Nephron progenitor cell (in vitro differentiated cells): Measurements from ENCODE around the gene CHMP4A.

Experiments used
- DNase-seq: peaks from one replicate; pipeline ENCODE4 v3.0.0; 2021
- H3K27ac Mint-ChIP-seq: 2 replicates; pipeline ENCODE4 v1.8.0; 2021; ENCODE audit warnings: mild to moderate bottlenecking, moderate library complexity, mixed read lengths
- H3K27me3 Mint-ChIP-seq: 2 replicates; pipeline ENCODE4 v1.8.0; 2021; ENCODE audit warnings: mild to moderate bottlenecking, low read depth, mixed read lengths; ENCODE audit not compliant: poor library complexity
- H3K36me3 Mint-ChIP-seq: 2 replicates; pipeline ENCODE4 v1.8.0; 2021; ENCODE audit warnings: low read depth, mixed read lengths
- H3K4me1 Mint-ChIP-seq: 2 replicates; pipeline ENCODE4 v1.8.0; 2021; ENCODE audit warnings: mixed read lengths
- H3K4me3 Mint-ChIP-seq: 2 replicates; pipeline ENCODE4 v1.8.0; 2021; ENCODE audit warnings: mild to moderate bottlenecking, moderate library complexity, mixed read lengths
- H3K9me3 Mint-ChIP-seq: 2 replicates; pipeline ENCODE4 v1.8.0; 2021; ENCODE audit warnings: mild to moderate bottlenecking, moderate library complexity, mixed read lengths
- CTCF ChIP-seq: fragments of 200-600 bp; sonication (generic); IDR thresholded peaks from 2 replicates; pipeline ENCODE4 v1.5.0; 2021; ENCODE audit warnings: antibody characterized with exemption

The CHMP4A gene

GRCh38 chr14:24188251-24189058 lies 24.8 kb downstream of the CHMP4A start, which contains the start of gene IPO4:
Gene IPO4 (minus strand): TSS chr14:24188816. CDS start chr14:24188787, 29 bp downstream.
- Mint-ChIP-seq H3K4me3 (peak within 1 kb of the TSS; percentile 89), H3K27me3 (peaks cover 10% of the 10 kb centered on the region), H3K9me3 (no peaks in the 10 kb centered on the region), H3K4me1 (peaks cover 44% of the 10 kb centered on the region), H3K36me3 (peaks cover 38% of the 10 kb centered on the region), H3K27ac (peak within 1 kb of the TSS; percentile 94)
- TF ChIP-seq CTCF = no peak
- peak; percentile 92 for DNase-seq

- H3K27ac Mint-ChIP-seq = peak overlapping the region; percentile 94
- no peak for DNase-seq
- H3K9me3 Mint-ChIP-seq = no peaks in the 10 kb centered on the region
- peaks cover 31% of the 10 kb centered on the region for H3K36me3 Mint-ChIP-seq
- H3K27me3 Mint-ChIP-seq = peaks cover 10% of the 10 kb centered on the region
- H3K4me3 Mint-ChIP-seq = peak overlapping the region; percentile 89
- no peak for TF ChIP-seq CTCF
- peaks cover 40% of the 10 kb centered on the region for H3K4me1 Mint-ChIP-seq
These were observed 25.8 kb downstream of the CHMP4A start for GRCh38 chr14:24187539-24187915.

- Mint-ChIP-seq H3K36me3 (peaks cover 25% of the 10 kb centered on the region), H3K4me1 (peaks cover 36% of the 10 kb centered on the region), H3K27me3 (peaks cover 10% of the 10 kb centered on the region), H3K27ac (peak overlapping the region; percentile 76), H3K4me3 (peak overlapping the region; percentile 89), H3K9me3 (no peaks in the 10 kb centered on the region)
- no peak for DNase-seq
- TF ChIP-seq CTCF = no peak
These were observed 26.3 kb downstream of the CHMP4A start for GRCh38 chr14:24186831-24187538.

GRCh38 chr14:24185741-24186140 lies 27.5 kb downstream of the CHMP4A start:
- Mint-ChIP-seq H3K4me1 (peaks cover 32% of the 10 kb centered on the region), H3K27me3 (peaks cover 10% of the 10 kb centered on the region), H3K27ac (no peak overlapping the region), H3K4me3 (no peak overlapping the region), H3K36me3 (peaks cover 14% of the 10 kb centered on the region), H3K9me3 (no peaks in the 10 kb centered on the region)
- no peak for DNase-seq
- TF ChIP-seq CTCF = no peak

GRCh38 chr14:24185026-24185425 lies 28.3 kb downstream of the CHMP4A start:
- H3K9me3 Mint-ChIP-seq = no peaks in the 10 kb centered on the region
- no peak overlapping the region for H3K4me3 Mint-ChIP-seq

More at GRCh38 chr14:24185026-24185425, 28.3 kb downstream of the CHMP4A start:
- Mint-ChIP-seq H3K27me3 (peaks cover 8% of the 10 kb centered on the region), H3K27ac (no peak overlapping the region), H3K4me1 (peaks cover 28% of the 10 kb centered on the region), H3K36me3 (peaks cover 12% of the 10 kb centered on the region)
- no peak for DNase-seq
- no peak for TF ChIP-seq CTCF
